Common myeloid progenitor, CD34-positive (primary cell): Measurements from ENCODE around the gene GNA12.

Experiments used
- CTCF ChIA-PET: fragments of 350-600 bp; sonication (Branson Sonifier 250); formaldehyde crosslinking; loops from one replicate; lab custom pipeline; 2021; ENCODE audit warnings: antibody characterized with exemption; lab: Charles Lee
- POLR2A ChIA-PET: fragments of 350-600 bp; sonication (Branson Sonifier 250); formaldehyde crosslinking; loops from one replicate; lab custom pipeline; 2021; ENCODE audit warnings: antibody characterized with exemption; lab: Charles Lee
- DNase-seq, 3 donors: peaks; one replicate each; pipeline versions ENCODE4 v3.0.0 to v3.0.0-alpha.2; 2013
- H3K27ac ChIP-seq, 2 experiments: 1 replicate in 1 of 2; 2 replicates in 1 of 2; pipeline ENCODE4 v1.7.0; 2013; ENCODE audit warnings: inconsistent platforms in 2 of 2, low read length in 2 of 2, mild to moderate bottlenecking in 2 of 2, low read depth in 1 of 2, moderate library complexity in 1 of 2; ENCODE audit not compliant: severe bottlenecking in 2 of 2, insufficient read depth in 1 of 2, poor library complexity in 1 of 2
- H3K27me3 ChIP-seq, 5 experiments: replicated peaks in 2 of 5; 1 replicate in 3 of 5; 2 replicates in 2 of 5; pipeline versions ENCODE4 v1.6.1 to v1.7.0; 2013; ENCODE audit warnings: low read length in 4 of 5, mild to moderate bottlenecking in 2 of 5, moderate library complexity in 2 of 5, inconsistent platforms in 1 of 5; ENCODE audit not compliant: insufficient read depth in 5 of 5, control insufficient read depth in 4 of 5
- H3K36me3 ChIP-seq, 4 experiments: 1 replicate in 2 of 4; 2 replicates in 2 of 4; pipeline versions ENCODE4 v1.6.1 to v1.7.0; 2013; ENCODE audit warnings: low read length in 3 of 4, control low read depth in 1 of 4, mild to moderate bottlenecking in 1 of 4; ENCODE audit not compliant: control insufficient read depth in 4 of 4, insufficient read depth in 4 of 4
- H3K4me1 ChIP-seq, 4 experiments: 1 replicate in 3 of 4; 2 replicates in 1 of 4; pipeline versions ENCODE4 v1.6.1 to v1.7.1; 2013; ENCODE audit warnings: low read length in 3 of 4, mild to moderate bottlenecking in 3 of 4, control low read depth in 1 of 4, inconsistent platforms in 1 of 4, moderate library complexity in 1 of 4; ENCODE audit not compliant: control insufficient read depth in 4 of 4, insufficient read depth in 4 of 4; ENCODE audit errors: control extremely low read depth in 1 of 4
- H3K4me3 ChIP-seq, 7 experiments: 1 replicate in 4 of 7; 2 replicates in 3 of 7; pipeline versions ENCODE4 v1.5.1 to v1.7.0; 2013; ENCODE audit warnings: mild to moderate bottlenecking in 7 of 7, low read length in 6 of 7, moderate library complexity in 6 of 7, inconsistent platforms in 2 of 7, low read depth in 2 of 7, control low read depth in 1 of 7; ENCODE audit not compliant: insufficient read depth in 4 of 7, control insufficient read depth in 1 of 7; ENCODE audit errors: extremely low read depth in 1 of 7
- H3K9me3 ChIP-seq, 5 experiments: 1 replicate in 4 of 5; 2 replicates in 1 of 5; pipeline versions ENCODE4 v1.6.1 to v1.7.1; 2013; ENCODE audit warnings: low read length in 4 of 5, mild to moderate bottlenecking in 2 of 5, inconsistent platforms in 1 of 5, low read depth in 1 of 5, moderate library complexity in 1 of 5; ENCODE audit not compliant: control insufficient read depth in 4 of 5, insufficient read depth in 2 of 5; ENCODE audit errors: control extremely low read depth in 1 of 5
- WGBS: methylation state at CpG from one replicate; pipeline ENCODE4 v1.1.5; 2013; ENCODE audit not compliant: insufficient coverage; 5-methylcytosine and 5-hydroxymethylcytosine counted together

GNA12 gene

GRCh38 chr7:2814186-2814945 is 29.7 kb downstream of the GNA12 start:
- Histone ChIP-seq H3K27ac (no peak overlapping the region), H3K4me1 (peaks cover 0 to 29% (median 19%) of the 10 kb centered on the region in 4 experiments), H3K27me3 (no peaks in the 10 kb centered on the region), H3K36me3 (peaks cover 0 to 22% (median 3%) of the 10 kb centered on the region in 4 experiments), H3K4me3 (no peak overlapping the region), H3K9me3 (no peaks in the 10 kb centered on the region)
- POLR2A ChIA-PET = interaction anchor here (1.1 to 1.7 kb wide), 2 partner anchors 15 to 53 kb away, joined by 3 read pairs; no protein-coding TSS in a partner anchor
- CTCF ChIA-PET = interaction anchor here (0.7 to 1.4 kb wide), 4 partner anchors 10 to 95 kb away, joined by 3 to 4 read pairs (median 3); no protein-coding TSS in a partner anchor
- 98% methylated on average over 14 of the region's 16 CpGs for WGBS
- DNase-seq = no peak

- ChIA-PET POLR2A (interaction anchor here (1.1 to 1.7 kb wide), 2 partner anchors 16 to 52 kb away, joined by 3 read pairs; no protein-coding TSS in a partner anchor), CTCF (interaction anchor here (0.7 to 1.5 kb wide), 8 partner anchors 10 to 94 kb away, joined by 3 to 4 read pairs (median 3); no protein-coding TSS in a partner anchor)
- Histone ChIP-seq H3K27me3 (no peaks in the 10 kb centered on the region), H3K9me3 (no peaks in the 10 kb centered on the region), H3K4me1 (peaks cover 0 to 36% (median 24%) of the 10 kb centered on the region in 4 experiments), H3K4me3 (no peak overlapping the region), H3K36me3 (peaks cover 0 to 22% (median 3%) of the 10 kb centered on the region in 4 experiments), H3K27ac (no peak overlapping the region)
- DNase-seq = no peak
- 90% methylated on average over 16 of the region's 20 CpGs for WGBS
Observed at GRCh38 chr7:2813350-2814185, 30.5 kb downstream of the GNA12 start.

- no peaks in the 10 kb centered on the region for H3K9me3 ChIP-seq
- no peak overlapping the region for H3K4me3 ChIP-seq
- H3K36me3 ChIP-seq = peaks cover 0 to 22% (median 3%) of the 10 kb centered on the region in 4 experiments
- POLR2A ChIA-PET = no interaction called here
- CTCF ChIA-PET = interaction anchor here (0.7 to 1.5 kb wide), 5 partner anchors 9 to 33 kb away, joined by 3 to 4 read pairs (median 3); no protein-coding TSS in a partner anchor
- peaks cover 0 to 43% (median 31%) of the 10 kb centered on the region in 4 experiments for H3K4me1 ChIP-seq
- no peak overlapping the region for H3K27ac ChIP-seq
- no peak for DNase-seq
- 94% methylated on average over 3 of the region's 3 CpGs for WGBS
- no peaks in the 10 kb centered on the region for H3K27me3 ChIP-seq
Observed at GRCh38 chr7:2812831-2813230, 31.3 kb downstream of the GNA12 start.

GRCh38 chr7:2812114-2812487 is 32.0 kb downstream of the GNA12 start:
- Histone ChIP-seq H3K27me3 (no peaks in the 10 kb centered on the region), H3K36me3 (peaks cover 0 to 22% (median 3%) of the 10 kb centered on the region in 4 experiments), H3K27ac (peak overlapping the region in 1 of 2 experiments; percentile 32), H3K4me3 (no peak overlapping the region), H3K9me3 (no peaks in the 10 kb centered on the region), H3K4me1 (peaks cover 5 to 51% (median 36%) of the 10 kb centered on the region in 4 experiments)
- CTCF ChIA-PET = interaction anchor here (1.0 to 1.5 kb wide), 3 partner anchors 8 to 33 kb away, joined by 3 to 4 read pairs (median 3); no protein-coding TSS in a partner anchor
- DNase-seq = no peak
- POLR2A ChIA-PET = no interaction called here
- 92% methylated on average over 3 of the region's 7 CpGs for WGBS

- H3K4me3 ChIP-seq = peak overlapping the region in 1 of 7 experiments; percentile 42
- H3K9me3 ChIP-seq = no peaks in the 10 kb centered on the region
- 80% methylated on average over 17 of the region's 19 CpGs for WGBS
- no peaks in the 10 kb centered on the region for H3K27me3 ChIP-seq
- H3K36me3 ChIP-seq = peaks cover 0 to 22% (median 3%) of the 10 kb centered on the region in 4 experiments
- H3K4me1 ChIP-seq = peaks cover 6 to 56% (median 36%) of the 10 kb centered on the region in 4 experiments
- POLR2A ChIA-PET = no interaction called here
- H3K27ac ChIP-seq = peak overlapping the region in 1 of 2 experiments; percentile 32
- peak in 2 of 3 donors; percentile 46 to 53 for DNase-seq
- CTCF ChIA-PET = interaction anchor here (1.0 to 1.2 kb wide), 2 partner anchors 8 to 15 kb away, joined by 3 to 4 read pairs; no protein-coding TSS in a partner anchor
Observed at GRCh38 chr7:2811476-2812113, 32.5 kb downstream of the GNA12 start.

GRCh38 chr7:2810682-2811415 is 33.3 kb downstream of the GNA12 start:
- no peaks in the 10 kb centered on the region for H3K27me3 ChIP-seq
- ChIA-PET POLR2A (no interaction called here), CTCF (interaction anchor here (0.6 to 1.2 kb wide), 2 partner anchors 9 to 72 kb away, joined by 4 read pairs; no protein-coding TSS in a partner anchor)
- peaks cover 6 to 58% (median 37%) of the 10 kb centered on the region in 4 experiments for H3K4me1 ChIP-seq
- WGBS = 43% methylated on average over 15 of the region's 16 CpGs
- H3K4me3 ChIP-seq = peak overlapping the region in 1 of 7 experiments; percentile 7
- H3K27ac ChIP-seq = peak overlapping the region in 1 of 2 experiments; percentile 32
- H3K36me3 ChIP-seq = peaks cover 0 to 21% (median 3%) of the 10 kb centered on the region in 4 experiments
- H3K9me3 ChIP-seq = no peaks in the 10 kb centered on the region
- peak in 2 of 3 donors; percentile 75 to 80 for DNase-seq
